Measurements from ENCODE around the gene CBX7.

GRCh38 chr22:39095971-39096370, 56.5 kb downstream of the CBX7 start:
- TF ChIP-seq CTCF (IDR thresholded peaks at IDR 0.05; ENCODE audit: insufficient read depth, low read length) (no peak), SPI1 (IDR thresholded peaks at IDR 0.05; ENCODE audit: borderline replicate concordance, low read depth) (no peak), POLR2AphosphoS5 (IDR thresholded peaks at IDR 0.05; ENCODE audit: low read depth) (no peak), GABPA (IDR thresholded peaks at IDR 0.05; ENCODE audit: low read depth) (no peak)

Measured in HL-60 (cell line).